ENCODE results near the gene ENOX1. TPM values are rescaled to one million over a fixed set of nuclear protein-coding genes. Genes with fewer than 3 reads are reported as not detected.

Gene ENOX1
- total and polyA plus RNA-seq, 2 donors (not counting 3 experiments of a cell fraction or from before 2014, with no cell fraction given): 0.17 to 0.97 TPM

DNA sequence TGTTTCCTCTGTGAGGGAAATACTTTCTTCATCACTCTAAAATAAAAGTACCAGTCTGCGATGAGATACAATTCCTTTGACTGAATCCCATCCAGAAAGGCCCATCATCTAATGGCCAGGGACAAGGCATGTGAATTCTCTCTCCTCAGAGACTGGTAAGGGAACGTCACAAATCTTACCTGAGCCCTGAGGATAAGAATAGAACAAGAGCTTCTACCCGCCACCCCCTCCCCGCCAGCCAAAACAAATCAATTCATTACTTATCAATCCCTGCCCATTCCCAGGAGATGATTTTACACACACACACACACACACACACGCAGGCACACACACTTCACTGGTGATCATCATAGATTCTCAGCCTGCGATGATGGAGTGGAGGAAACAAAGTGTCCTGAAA, 564.7 kb downstream of the ENOX1 start:
- Histone ChIP-seq H3K4me1 (ENCODE audit: control insufficient read depth, extremely low read depth, insufficient read depth, low read length) (no peaks in the 10 kb centered on the region), H3K4me2 (ENCODE audit: insufficient read depth, low read length) (no peak overlapping the region), H3K27me3 (ENCODE audit: control insufficient read depth in 2 of 2, insufficient read depth in 2 of 2, low read length in 2 of 2) (no peaks in the 10 kb centered on the region), H4K20me1 (replicated peaks; ENCODE audit: control insufficient read depth, extremely low read depth, insufficient read depth, low read length) (no peaks in the 10 kb centered on the region), H3K36me3 (ENCODE audit: control insufficient read depth in 2 of 2, extremely low read depth in 1 of 2, insufficient read depth in 2 of 2, low read length in 2 of 2) (no peaks in the 10 kb centered on the region), H3K4me3 (replicated peaks in 1 of 3; ENCODE audit: insufficient read depth in 1 of 3, low read depth in 1 of 3, low read length in 3 of 3) (no peak overlapping the region), H3K9ac (replicated peaks; ENCODE audit: extremely low read depth, insufficient read depth, low read length) (no peak overlapping the region), H3K9me1 (replicated peaks; ENCODE audit: control insufficient read depth, extremely low read depth, insufficient read depth, low read length) (no peaks in the 10 kb centered on the region), H3K9me3 (replicated peaks; ENCODE audit: control insufficient read depth, insufficient read depth, low read length) (no peaks in the 10 kb centered on the region), H3K79me2 (ENCODE audit: control insufficient read depth, insufficient read depth, low read length) (no peaks in the 10 kb centered on the region), H3K27ac (ENCODE audit: insufficient read depth, low read depth, low read length) (no peak overlapping the region), H2AFZ (ENCODE audit: low read depth, low read length) (no peak overlapping the region)
- DNase-seq (ENCODE audit: low read depth, low spot score) (no peak), FAIRE-seq (no peak)
- no TSS peak for BruUV-seq (replicated peaks)
- intact Hi-C loops (cut with micrococcal nuclease) (no loop called here), dilution Hi-C loops (cut with MboI; ENCODE audit: extremely low pct_ligation_motif_present, low sequenced_read_pairs) (no loop called here)
- ChIA-PET POLR2A (no interaction called here), CTCF (interaction anchor here (0.9 kb wide), 1 partner anchor 10 kb away, joined by 3 read pairs; no protein-coding TSS in a partner anchor)
- TF ChIP-seq JUN (IDR thresholded peaks at IDR 0.05; ENCODE audit: borderline replicate concordance, insufficient read depth, insufficient read length, low read depth) (no peak), GATA2 (IDR thresholded peaks at IDR 0.05; ENCODE audit: insufficient read depth, insufficient read length, low read depth, low read length) (no peak), EZH2 (IDR thresholded peaks at IDR 0.05; ENCODE audit: borderline replicate concordance, low read depth, low read length, severe bottlenecking) (no peak)
- TF ChIP-seq, protein P1, sequence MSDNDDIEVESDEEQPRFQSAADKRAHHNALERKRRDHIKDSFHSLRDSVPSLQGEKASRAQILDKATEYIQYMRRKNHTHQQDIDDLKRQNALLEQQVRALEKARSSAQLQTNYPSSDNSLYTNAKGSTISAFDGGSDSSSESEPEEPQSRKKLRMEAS (IDR thresholded peaks at IDR 0.05; ENCODE audit: insufficient read depth, insufficient read length): no peak

DNA sequence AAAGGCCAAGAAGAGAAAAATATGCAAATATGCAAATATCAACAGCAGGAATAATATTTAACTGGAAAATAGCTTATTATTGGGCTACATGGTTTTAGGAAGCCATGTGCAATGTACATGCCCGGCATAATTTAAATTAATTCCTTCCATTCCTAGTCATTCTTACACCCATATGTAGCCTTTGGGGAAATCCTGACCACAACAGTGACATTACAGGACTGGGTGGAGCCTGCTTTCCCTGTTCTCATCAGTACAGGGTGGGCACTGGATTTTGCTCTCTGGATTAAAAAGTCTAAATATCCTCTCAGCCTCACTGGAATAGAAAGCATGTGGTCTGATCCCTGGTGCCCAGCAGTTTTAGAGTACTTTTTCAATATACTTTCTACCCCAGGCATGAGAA, 565.2 kb downstream of the ENOX1 start:
- Histone ChIP-seq H3K4me1 (ENCODE audit: control insufficient read depth, extremely low read depth, insufficient read depth, low read length) (no peaks in the 10 kb centered on the region), H3K36me3 (ENCODE audit: control insufficient read depth in 2 of 2, extremely low read depth in 1 of 2, insufficient read depth in 2 of 2, low read length in 2 of 2) (no peaks in the 10 kb centered on the region), H4K20me1 (replicated peaks; ENCODE audit: control insufficient read depth, extremely low read depth, insufficient read depth, low read length) (no peaks in the 10 kb centered on the region), H3K9me3 (replicated peaks; ENCODE audit: control insufficient read depth, insufficient read depth, low read length) (no peaks in the 10 kb centered on the region), H2AFZ (ENCODE audit: low read depth, low read length) (no peak overlapping the region), H3K9ac (replicated peaks; ENCODE audit: extremely low read depth, insufficient read depth, low read length) (no peak overlapping the region), H3K4me2 (ENCODE audit: insufficient read depth, low read length) (no peak overlapping the region), H3K9me1 (replicated peaks; ENCODE audit: control insufficient read depth, extremely low read depth, insufficient read depth, low read length) (no peaks in the 10 kb centered on the region), H3K79me2 (ENCODE audit: control insufficient read depth, insufficient read depth, low read length) (no peaks in the 10 kb centered on the region), H3K27ac (ENCODE audit: insufficient read depth, low read depth, low read length) (no peak overlapping the region), H3K27me3 (ENCODE audit: control insufficient read depth in 2 of 2, insufficient read depth in 2 of 2, low read length in 2 of 2) (no peaks in the 10 kb centered on the region), H3K4me3 (replicated peaks in 1 of 3; ENCODE audit: insufficient read depth in 1 of 3, low read depth in 1 of 3, low read length in 3 of 3) (no peak overlapping the region)
- no peak for DNase-seq (ENCODE audit: low read depth, low spot score)
- ChIA-PET CTCF (interaction anchor here (0.9 kb wide), 1 partner anchor 11 kb away, joined by 3 read pairs; no protein-coding TSS in a partner anchor), POLR2A (no interaction called here)
- dilution Hi-C loops (cut with MboI; ENCODE audit: extremely low pct_ligation_motif_present, low sequenced_read_pairs) (no loop called here), intact Hi-C loops (cut with micrococcal nuclease) (no loop called here)
- FAIRE-seq: no peak
- no peak for TF ChIP-seq EZH2 (IDR thresholded peaks at IDR 0.05; ENCODE audit: borderline replicate concordance, low read depth, low read length, severe bottlenecking)
- TF ChIP-seq POLR2A (IDR thresholded peaks at IDR 0.05; ENCODE audit: low read depth, low read length): no peak
- no peak for TF ChIP-seq POLR2AphosphoS5 (IDR thresholded peaks at IDR 0.05; ENCODE audit: insufficient read depth, low read depth, low read length)
- no peak for TF ChIP-seq GATA2 (IDR thresholded peaks at IDR 0.05; ENCODE audit: insufficient read depth, insufficient read length, low read depth, low read length)
- TF ChIP-seq, protein P2, sequence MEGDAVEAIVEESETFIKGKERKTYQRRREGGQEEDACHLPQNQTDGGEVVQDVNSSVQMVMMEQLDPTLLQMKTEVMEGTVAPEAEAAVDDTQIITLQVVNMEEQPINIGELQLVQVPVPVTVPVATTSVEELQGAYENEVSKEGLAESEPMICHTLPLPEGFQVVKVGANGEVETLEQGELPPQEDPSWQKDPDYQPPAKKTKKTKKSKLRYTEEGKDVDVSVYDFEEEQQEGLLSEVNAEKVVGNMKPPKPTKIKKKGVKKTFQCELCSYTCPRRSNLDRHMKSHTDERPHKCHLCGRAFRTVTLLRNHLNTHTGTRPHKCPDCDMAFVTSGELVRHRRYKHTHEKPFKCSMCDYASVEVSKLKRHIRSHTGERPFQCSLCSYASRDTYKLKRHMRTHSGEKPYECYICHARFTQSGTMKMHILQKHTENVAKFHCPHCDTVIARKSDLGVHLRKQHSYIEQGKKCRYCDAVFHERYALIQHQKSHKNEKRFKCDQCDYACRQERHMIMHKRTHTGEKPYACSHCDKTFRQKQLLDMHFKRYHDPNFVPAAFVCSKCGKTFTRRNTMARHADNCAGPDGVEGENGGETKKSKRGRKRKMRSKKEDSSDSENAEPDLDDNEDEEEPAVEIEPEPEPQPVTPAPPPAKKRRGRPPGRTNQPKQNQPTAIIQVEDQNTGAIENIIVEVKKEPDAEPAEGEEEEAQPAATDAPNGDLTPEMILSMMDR (IDR thresholded peaks at IDR 0.05; ENCODE audit: extremely low read depth in 1 of 2, insufficient read depth in 1 of 2, low read depth in 1 of 2, low read length in 2 of 2): no peak
- TF ChIP-seq JUN (IDR thresholded peaks at IDR 0.05; ENCODE audit: borderline replicate concordance, insufficient read depth, insufficient read length, low read depth): no peak
- TF ChIP-seq, protein P1 (IDR thresholded peaks at IDR 0.05; ENCODE audit: insufficient read depth, insufficient read length): no peak
- TF ChIP-seq MYC (IDR thresholded peaks at IDR 0.05; ENCODE audit: low read depth, low read length): no peak
- no peak for TF ChIP-seq FOS (IDR thresholded peaks at IDR 0.05; ENCODE audit: borderline replicate concordance, insufficient read depth, low read length)
- BruUV-seq (replicated peaks): no TSS peak
